Measurements from ENCODE around the gene SLC16A12.
"Not testable (repeated sequence)": the region's sequence is repeated elsewhere in the genome, so short reads cannot be mapped to it uniquely, and the experiment has no call there.

SLC16A12 gene

GRCh38 chr10:89419548-89419947 is 115.8 kb downstream of the SLC16A12 start:
- peak; percentile 19 for DNase-seq (ENCODE audit: low spot score)

GRCh38 chr10:89416465-89416864 is 118.9 kb downstream of the SLC16A12 start:
- no peak for DNase-seq (ENCODE audit: low spot score)

GRCh38 chr10:89414879-89415821 is 120.2 kb downstream of the SLC16A12 start:
- peak; percentile 54 for DNase-seq (ENCODE audit: low spot score)

- DNase-seq (ENCODE audit: low spot score), result peak; percentile 68
Measured at GRCh38 chr10:89414146-89414878, 121.1 kb downstream of the SLC16A12 start, which contains the start of gene IFIT5. Gene IFIT5, plus strand, starts transcription at chr10:89414568. Its CDS starts 231 bp downstream, at chr10:89414799.

- DNase-seq (ENCODE audit: low spot score), result no peak
Measured at GRCh38 chr10:89413398-89413912, 121.9 kb downstream of the SLC16A12 start.

- not testable (repeated sequence) for DNase-seq (ENCODE audit: low spot score)
Measured at GRCh38 chr10:89412276-89412675, 123.1 kb downstream of the SLC16A12 start.

- DNase-seq (ENCODE audit: low spot score), result not testable (repeated sequence)
Measured at GRCh38 chr10:89411135-89411534, 124.3 kb downstream of the SLC16A12 start.

- not testable (repeated sequence) for DNase-seq (ENCODE audit: low spot score)
Measured at GRCh38 chr10:89410551-89410950, 124.8 kb downstream of the SLC16A12 start.

GRCh38 chr10:89409282-89409681 is 126.1 kb downstream of the SLC16A12 start:
- not testable (repeated sequence) for DNase-seq (ENCODE audit: low spot score)

GRCh38 chr10:89407792-89408191 is 127.6 kb downstream of the SLC16A12 start:
- DNase-seq (ENCODE audit: low spot score), result not testable (repeated sequence)

GRCh38 chr10:89406178-89406577 is 129.2 kb downstream of the SLC16A12 start:
- DNase-seq (ENCODE audit: low spot score), result not testable (repeated sequence)

- no peak for DNase-seq (ENCODE audit: low spot score)
Measured at GRCh38 chr10:89404104-89405047, 131.0 kb downstream of the SLC16A12 start.

- no peak for DNase-seq (ENCODE audit: low spot score)
Measured at GRCh38 chr10:89403043-89403442, 132.4 kb downstream of the SLC16A12 start.

GRCh38 chr10:89399956-89400355 is 135.4 kb downstream of the SLC16A12 start:
- DNase-seq (ENCODE audit: low spot score), result no peak

GRCh38 chr10:89398003-89398749 is 137.2 kb downstream of the SLC16A12 start:
- DNase-seq (ENCODE audit: low spot score), result peak; percentile 11

- no peak for DNase-seq (ENCODE audit: low spot score)
Measured at GRCh38 chr10:89395141-89395540, 140.3 kb downstream of the SLC16A12 start.

GRCh38 chr10:89393898-89394297 is 141.5 kb downstream of the SLC16A12 start:
- no peak for DNase-seq (ENCODE audit: low spot score)

GRCh38 chr10:89392974-89393373 is 142.4 kb downstream of the SLC16A12 start:
- peak; percentile 53 for DNase-seq (ENCODE audit: low spot score)

GRCh38 chr10:89391907-89392756 is 143.3 kb downstream of the SLC16A12 start, which contains the start of gene IFIT1:
Gene IFIT1, plus strand, starts transcription at chr10:89392623. Its CDS starts 90 bp downstream, at chr10:89392713.
- DNase-seq (ENCODE audit: low spot score), result peak; percentile 67

- DNase-seq (ENCODE audit: low spot score), result not testable (repeated sequence)
Measured at GRCh38 chr10:89391226-89391576, 144.2 kb downstream of the SLC16A12 start.

Measured in hepatic stellate cell (primary cell).